H1 (cell line): ENCODE results near the gene TYW5. TPM values are rescaled to one million over a fixed set of nuclear protein-coding genes. Genes with fewer than 3 reads are reported as not detected.

ENCODE experiments used
- POLR2A ChIP-seq, 2 experiments: IDR thresholded peaks; 1 replicate in 1 of 2; 2 replicates in 1 of 2; pipeline ENCODE4 v1.6.1; 2011; ENCODE audit warnings: low read depth in 2 of 2, low read length in 2 of 2, mild to moderate bottlenecking in 2 of 2; ENCODE audit errors: control extremely low read depth in 1 of 2
- polyA plus RNA-seq, 7 experiments: library from polyadenylated mRNA; depleted of rRNA in 3 of 7; stranded (reverse) in 5 of 7; unstranded in 2 of 7; fragments of >200 nt in 5 of 7; fragments of 200-250 nt in 2 of 7; gene quantifications; 1 replicate in 5 of 7; 2 replicates in 1 of 7; 4 replicates in 1 of 7; pipeline versions ENCODE4 v1.2.1 to v1.2.3, GENCODE V29; 2011 to 2013; ENCODE audit warnings: missing spikeins in 2 of 7, mixed read lengths in 2 of 7
- total RNA-seq: library from RNA; stranded (reverse); fragmentation: NEBNext Ultra II Directional; extraction: Animal tissue kit (Norgen Biotek cat#: 25700); gene quantifications from 2 replicates; pipeline ENCODE4 v1.2.1, GENCODE V29; 2021

TYW5 gene
- total and polyA plus RNA-seq, 2 of the 8 experiments (the other 6 are each of a cell fraction or from before 2014, with no cell fraction given), result 5.4 to 11.3 TPM

DNA sequence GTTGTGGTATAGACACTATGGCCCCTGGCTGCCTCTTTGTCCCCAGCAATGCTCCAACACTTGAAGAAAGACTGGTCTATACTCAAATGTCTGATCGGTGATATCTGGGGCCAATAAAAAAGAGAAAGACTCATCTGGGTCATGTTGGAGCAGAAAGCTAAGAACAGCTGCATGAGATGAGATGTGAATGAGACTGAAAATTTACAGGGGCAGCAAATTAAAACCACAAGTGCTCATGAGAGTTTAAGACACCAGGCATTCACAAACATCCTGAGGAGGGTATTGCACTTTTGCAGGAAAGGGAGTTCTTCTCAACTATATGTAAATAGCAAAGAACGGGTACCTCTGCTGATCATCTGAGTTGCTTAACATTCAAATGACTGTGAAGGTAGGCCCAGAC is 36.4 kb upstream of the TYW5 start (continued):
- no peak for TF ChIP-seq POLR2A (IDR thresholded peaks at IDR 0.05; ENCODE audit: control extremely low read depth in 1 of 2, low read depth in 2 of 2, low read length in 2 of 2)
- TF ChIP-seq, all 59 proteins: peak for 0
